Measurements from ENCODE around the gene TMEM270. TPM values are rescaled to one million over a fixed set of nuclear protein-coding genes. Genes with fewer than 3 reads are reported as not detected.

TMEM270 gene
- total RNA-seq, 2 donors from 2014 or later = not detected

DNA sequence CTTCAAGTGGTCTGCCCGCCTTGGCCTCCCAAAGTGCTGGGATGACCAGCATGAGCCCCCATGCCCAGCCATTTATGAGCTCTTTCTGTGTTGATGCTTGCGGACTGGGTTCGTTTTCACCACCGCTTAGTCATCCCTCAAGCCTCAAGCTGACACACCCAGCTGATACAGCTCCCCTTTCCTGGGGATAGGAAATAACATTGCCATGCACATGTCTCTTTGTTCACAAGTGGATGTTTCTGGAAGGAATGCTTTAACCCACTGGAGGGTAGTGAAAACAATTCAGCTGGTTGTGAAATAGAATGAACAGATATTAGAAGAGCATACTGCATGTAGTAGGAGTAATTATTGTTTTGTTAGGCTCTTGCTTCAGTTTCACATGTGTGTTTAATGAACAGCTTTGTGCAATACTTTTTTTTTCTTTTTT is 10.2 kb upstream of the TMEM270 start:
- TF ChIP-seq, protein P1, sequence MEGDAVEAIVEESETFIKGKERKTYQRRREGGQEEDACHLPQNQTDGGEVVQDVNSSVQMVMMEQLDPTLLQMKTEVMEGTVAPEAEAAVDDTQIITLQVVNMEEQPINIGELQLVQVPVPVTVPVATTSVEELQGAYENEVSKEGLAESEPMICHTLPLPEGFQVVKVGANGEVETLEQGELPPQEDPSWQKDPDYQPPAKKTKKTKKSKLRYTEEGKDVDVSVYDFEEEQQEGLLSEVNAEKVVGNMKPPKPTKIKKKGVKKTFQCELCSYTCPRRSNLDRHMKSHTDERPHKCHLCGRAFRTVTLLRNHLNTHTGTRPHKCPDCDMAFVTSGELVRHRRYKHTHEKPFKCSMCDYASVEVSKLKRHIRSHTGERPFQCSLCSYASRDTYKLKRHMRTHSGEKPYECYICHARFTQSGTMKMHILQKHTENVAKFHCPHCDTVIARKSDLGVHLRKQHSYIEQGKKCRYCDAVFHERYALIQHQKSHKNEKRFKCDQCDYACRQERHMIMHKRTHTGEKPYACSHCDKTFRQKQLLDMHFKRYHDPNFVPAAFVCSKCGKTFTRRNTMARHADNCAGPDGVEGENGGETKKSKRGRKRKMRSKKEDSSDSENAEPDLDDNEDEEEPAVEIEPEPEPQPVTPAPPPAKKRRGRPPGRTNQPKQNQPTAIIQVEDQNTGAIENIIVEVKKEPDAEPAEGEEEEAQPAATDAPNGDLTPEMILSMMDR (IDR thresholded peaks at IDR 0.05) = no peak
- H3K27ac ChIP-seq = peak overlapping the region; percentile 61 to 78
- H3K9me3 ChIP-seq = no peaks in the 10 kb centered on the region
- H3K36me3 ChIP-seq = no peaks in the 10 kb centered on the region
- no peak overlapping the region for H3K4me3 ChIP-seq
- peak; percentile 81 for DNase-seq (ENCODE audit: low spot score)
- no peaks in the 10 kb centered on the region for H3K27me3 ChIP-seq
- H3K4me1 ChIP-seq = peaks cover 0 to 23% of the 10 kb centered on the region in 2 donors

GRCh38 chr7:73851410-73852338 is 9.3 kb upstream of the TMEM270 start:
- Histone ChIP-seq H3K27me3 (no peaks in the 10 kb centered on the region), H3K4me1 (peaks cover 0 to 26% of the 10 kb centered on the region in 2 donors), H3K4me3 (no peak overlapping the region), H3K36me3 (no peaks in the 10 kb centered on the region), H3K9me3 (no peaks in the 10 kb centered on the region), H3K27ac (peak overlapping the region; percentile 61 to 78)
- TF ChIP-seq, protein P1 (IDR thresholded peaks at IDR 0.05) = no peak
- DNase-seq (ENCODE audit: low spot score) = no peak

DNA sequence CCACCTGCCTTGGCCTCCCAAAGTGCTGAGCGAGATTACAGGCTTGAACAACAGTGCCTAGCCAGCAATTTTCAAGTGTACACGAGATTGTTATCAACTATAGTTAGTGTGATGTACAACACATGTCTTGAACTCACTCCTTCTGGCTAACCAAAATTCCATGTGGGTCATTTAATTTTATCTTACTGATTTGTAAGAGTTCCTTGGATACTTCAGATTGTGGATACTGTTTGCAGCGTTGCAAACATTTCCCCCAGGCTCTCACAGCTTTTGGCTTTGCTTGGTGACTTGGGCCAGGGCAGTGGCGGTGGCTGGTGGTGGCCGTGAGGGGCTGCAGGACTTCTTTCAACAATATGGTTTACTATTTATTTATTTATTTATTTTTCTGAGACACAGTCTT is 8.5 kb upstream of the TMEM270 start:
- Histone ChIP-seq H3K4me3 (no peak overlapping the region), H3K9me3 (no peaks in the 10 kb centered on the region), H3K27me3 (no peaks in the 10 kb centered on the region), H3K27ac (no peak overlapping the region), H3K36me3 (no peaks in the 10 kb centered on the region), H3K4me1 (peaks cover 0 to 26% of the 10 kb centered on the region in 2 donors)
- no peak for DNase-seq (ENCODE audit: low spot score)
- TF ChIP-seq, protein P1 (IDR thresholded peaks at IDR 0.05) = no peak

DNA sequence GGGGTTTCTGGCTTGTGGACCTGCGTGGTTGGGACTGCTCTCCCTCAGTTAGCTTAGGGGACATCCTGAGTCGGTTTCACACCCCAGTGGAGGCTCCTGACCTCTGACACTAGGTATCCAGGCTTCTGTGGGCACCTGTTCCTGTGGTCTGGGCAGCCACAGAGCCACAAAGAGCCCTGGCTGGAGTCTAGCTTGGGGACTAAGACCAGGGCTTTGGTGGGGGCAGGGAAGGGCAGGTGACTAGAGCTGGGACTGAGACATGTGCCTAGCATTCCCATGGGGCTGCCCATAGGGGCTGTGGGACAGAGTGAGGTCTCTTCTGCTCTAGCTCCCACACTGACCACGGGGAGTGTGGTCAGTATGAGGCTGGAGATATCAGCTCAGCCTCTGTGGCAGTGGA is 4.0 kb upstream of the TMEM270 start:
- TF ChIP-seq, protein P1 (IDR thresholded peaks at IDR 0.05) = no peak
- H3K4me3 ChIP-seq = no peak overlapping the region
- H3K9me3 ChIP-seq = no peaks in the 10 kb centered on the region
- H3K36me3 ChIP-seq = no peaks in the 10 kb centered on the region
- peaks cover 0 to 10% of the 10 kb centered on the region in 2 donors for H3K4me1 ChIP-seq
- no peak overlapping the region for H3K27ac ChIP-seq
- H3K27me3 ChIP-seq = no peaks in the 10 kb centered on the region
- DNase-seq (ENCODE audit: low spot score) = no peak

GRCh38 chr7:73858807-73859206 is 2.2 kb upstream of the TMEM270 start:
- Histone ChIP-seq H3K9me3 (no peaks in the 10 kb centered on the region), H3K36me3 (no peaks in the 10 kb centered on the region), H3K4me1 (peaks cover 0 to 10% of the 10 kb centered on the region in 2 donors), H3K27ac (no peak overlapping the region), H3K4me3 (no peak overlapping the region), H3K27me3 (no peaks in the 10 kb centered on the region)
- DNase-seq (ENCODE audit: low spot score) = no peak
- TF ChIP-seq, protein P1 (IDR thresholded peaks at IDR 0.05) = no peak
